NCI-H2107 treated with DMSO at 0.1 percent for 48 hours (cell line): ENCODE measurements around the gene LRRC8D.

Source experiments
- DNase-seq: peaks from one replicate; lab custom pipeline; 2025; ENCODE audit not compliant: unreplicated experiment; lab: John Stamatoyannopoulos, UW

The LRRC8D gene

GRCh38 chr1:89866568-89866967 is 45.7 kb downstream of the LRRC8D start:
- DNase-seq = no peak

- DNase-seq = peak; percentile 54
Measured at GRCh38 chr1:89870998-89871397, 50.2 kb downstream of the LRRC8D start.

GRCh38 chr1:89871768-89872473 is 51.1 kb downstream of the LRRC8D start:
- no peak for DNase-seq

- no peak for DNase-seq
Measured at GRCh38 chr1:89872567-89872966, 51.7 kb downstream of the LRRC8D start.

GRCh38 chr1:89873288-89873687 is 52.5 kb downstream of the LRRC8D start:
- DNase-seq = no peak

- DNase-seq = no peak
Measured at GRCh38 chr1:89873770-89874169, 52.9 kb downstream of the LRRC8D start.

GRCh38 chr1:89876463-89876862 is 55.6 kb downstream of the LRRC8D start:
- no peak for DNase-seq

GRCh38 chr1:89877756-89878155 is 56.9 kb downstream of the LRRC8D start:
- DNase-seq = no peak

- no peak for DNase-seq
Measured at GRCh38 chr1:89878256-89878655, 57.4 kb downstream of the LRRC8D start.

- no peak for DNase-seq
Measured at GRCh38 chr1:89880679-89881078, 59.8 kb downstream of the LRRC8D start.

GRCh38 chr1:89881415-89882058 is 60.7 kb downstream of the LRRC8D start:
- DNase-seq = no peak

GRCh38 chr1:89882348-89883029 is 61.7 kb downstream of the LRRC8D start:
- no peak for DNase-seq

- no peak for DNase-seq
Measured at GRCh38 chr1:89883030-89883379, 62.2 kb downstream of the LRRC8D start.

- no peak for DNase-seq
Measured at GRCh38 chr1:89884718-89885596, 64.1 kb downstream of the LRRC8D start.

GRCh38 chr1:89887270-89887669 is 66.4 kb downstream of the LRRC8D start:
- no peak for DNase-seq

- DNase-seq = no peak
Measured at GRCh38 chr1:89887713-89888112, 66.9 kb downstream of the LRRC8D start.

GRCh38 chr1:89888480-89889322 is 67.9 kb downstream of the LRRC8D start:
- no peak for DNase-seq

GRCh38 chr1:89889323-89889615 is 68.4 kb downstream of the LRRC8D start:
- DNase-seq = no peak

- no peak for DNase-seq
Measured at GRCh38 chr1:89890085-89890752, 69.4 kb downstream of the LRRC8D start.

- DNase-seq = no peak
Measured at GRCh38 chr1:89892816-89893215, 72.0 kb downstream of the LRRC8D start.
